ENCODE results near the gene SLC25A23.
A peak's percentile ranks its signal among the peaks of the same experiment; 100 is the strongest.
"Not testable (repeated sequence)": the region's sequence is repeated elsewhere in the genome, so short reads cannot be mapped to it uniquely, and the experiment has no call there.

Gene SLC25A23

GRCh38 chr19:6459262-6460098, at the start of gene SLC25A23:
Gene SLC25A23, minus strand, starts transcription at chr19:6459792. Its CDS starts 164 bp downstream, at chr19:6459628.
- in situ Hi-C loops (cut with MboI; ENCODE audit: low pct_unique_long_range_greater_than_20kb, low sequenced_read_pairs, unreplicated experiment): no loop called here
- DNase-seq (ENCODE audit: low spot score): peak; percentile 93

GRCh38 chr19:6508028-6508771, 48.6 kb upstream of the SLC25A23 start:
- not testable (repeated sequence) for DNase-seq (ENCODE audit: low spot score)
- in situ Hi-C loops (cut with MboI; ENCODE audit: low pct_unique_long_range_greater_than_20kb, low sequenced_read_pairs, unreplicated experiment): loop anchor here (25.0 kb wide), 1 partner anchor 354 kb away; no protein-coding TSS in a partner anchor

More at GRCh38 chr19:6459262-6460098, at the start of gene SLC25A23:
- TF ChIP-seq CTCF (IDR thresholded peaks at IDR 0.05; ENCODE audit: extremely low read depth, insufficient read depth, missing control alignments): no peak

- in situ Hi-C loops (cut with MboI; ENCODE audit: low pct_unique_long_range_greater_than_20kb, low sequenced_read_pairs, unreplicated experiment): loop anchor here (25.0 kb wide), 1 partner anchor 359 kb away; no protein-coding TSS in a partner anchor
- DNase-seq (ENCODE audit: low spot score): peak; percentile 22
- TF ChIP-seq CTCF (IDR thresholded peaks at IDR 0.05; ENCODE audit: extremely low read depth, insufficient read depth, missing control alignments): no peak
Measured at GRCh38 chr19:6503407-6504201, 44.0 kb upstream of the SLC25A23 start.

GRCh38 chr19:6501740-6502648, 42.4 kb upstream of the SLC25A23 start, which contains the start of gene TUBB4A:
Gene TUBB4A, minus strand, starts transcription at chr19:6502309. Its CDS starts 97 bp downstream, at chr19:6502212.
- in situ Hi-C loops (cut with MboI; ENCODE audit: low pct_unique_long_range_greater_than_20kb, low sequenced_read_pairs, unreplicated experiment): loop anchor here (25.0 kb wide), 1 partner anchor 360 kb away; no protein-coding TSS in a partner anchor
- peak; percentile 85 for DNase-seq (ENCODE audit: low spot score)
- TF ChIP-seq CTCF (IDR thresholded peaks at IDR 0.05; ENCODE audit: extremely low read depth, insufficient read depth, missing control alignments): no peak

- DNase-seq (ENCODE audit: low spot score): peak; percentile 21
- in situ Hi-C loops (cut with MboI; ENCODE audit: low pct_unique_long_range_greater_than_20kb, low sequenced_read_pairs, unreplicated experiment): loop anchor here (25.0 kb wide), 1 partner anchor 361 kb away; no protein-coding TSS in a partner anchor
- TF ChIP-seq CTCF (IDR thresholded peaks at IDR 0.05; ENCODE audit: extremely low read depth, insufficient read depth, missing control alignments): no peak
Measured at GRCh38 chr19:6500837-6501739, 41.5 kb upstream of the SLC25A23 start.
